ENCODE results near the gene PRKCD. TPM values are rescaled to one million over a fixed set of nuclear protein-coding genes. Genes with fewer than 3 reads are reported as not detected.

The PRKCD gene
- polyA plus RNA-seq, 3 donors = 123 to 329 (median 158) TPM

DNA sequence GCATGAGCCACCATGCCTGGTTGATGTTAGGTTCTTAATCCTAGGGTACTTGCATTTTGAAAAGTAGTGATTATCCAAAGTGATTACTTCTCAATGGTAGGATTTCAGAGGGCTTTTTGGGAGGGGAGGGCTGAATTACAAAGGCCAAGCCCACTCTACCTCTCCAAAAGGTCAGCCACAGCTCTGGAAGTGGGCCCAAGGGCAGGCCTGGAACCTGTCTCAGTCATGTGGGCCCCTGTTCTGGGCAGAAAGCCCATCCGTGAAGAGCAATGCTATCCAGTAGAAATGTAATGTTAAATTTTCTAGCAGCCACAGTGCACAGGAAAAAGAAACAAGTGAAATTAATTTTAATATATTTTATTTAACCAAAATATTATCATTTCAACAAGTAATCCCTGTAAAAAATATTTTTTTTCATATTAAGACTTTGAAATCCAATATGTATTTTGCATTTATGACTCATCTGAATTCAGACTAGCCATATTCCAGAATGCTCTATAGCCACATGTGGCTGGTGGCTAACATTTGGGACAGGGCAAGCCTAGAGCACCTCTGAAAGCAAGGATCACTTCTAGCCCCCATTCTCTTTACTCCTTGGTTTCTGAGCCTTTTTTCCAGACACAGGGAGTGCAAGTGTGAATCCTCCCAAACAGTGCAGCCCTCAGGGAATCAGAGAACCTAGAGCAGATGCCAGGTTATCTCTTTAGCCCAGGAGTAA lies 47.6 kb upstream of the PRKCD start:
- Mint-ChIP-seq H3K27me3 (ENCODE audit: low read depth in 3 of 3) (no peaks in the 10 kb centered on the region), H3K4me3 (no peak overlapping the region), H3K27ac (peak overlapping the region in 2 of 7 donors; percentile 32 to 38), H3K36me3 (peaks cover 31 to 53% of the 10 kb centered on the region in 2 donors), H3K9me3 (no peaks in the 10 kb centered on the region), H3K4me1 (peaks cover 18% of the 10 kb centered on the region)
- Histone ChIP-seq H3K79me2 (ENCODE audit: insufficient read depth, low read length) (no peaks in the 10 kb centered on the region), H3K36me3 (replicated peaks in 1 of 2; ENCODE audit: control insufficient read depth in 1 of 2, insufficient read depth in 2 of 2, low read length in 2 of 2) (peaks cover 21 to 35% of the 10 kb centered on the region in 2 donors), H2AFZ (ENCODE audit: insufficient read depth, low read depth, low read length, poor library complexity, severe bottlenecking) (no peak overlapping the region), H3K27me3 (ENCODE audit: control insufficient read depth in 2 of 2, insufficient read depth in 2 of 2, low read length in 2 of 2) (no peaks in the 10 kb centered on the region), H3K27ac (ENCODE audit: low read depth in 1 of 2, low read length in 2 of 2) (no peak overlapping the region), H3K9ac (ENCODE audit: insufficient read depth, low read length, poor library complexity, severe bottlenecking) (no peak overlapping the region), H3K9me3 (replicated peaks in 1 of 2; ENCODE audit: control insufficient read depth in 1 of 2, insufficient read depth in 1 of 2, low read length in 2 of 2) (no peaks in the 10 kb centered on the region), H3K4me3 (replicated peaks in 1 of 3; ENCODE audit: low read depth in 2 of 3, low read length in 3 of 3) (no peak overlapping the region), H4K20me1 (ENCODE audit: insufficient read depth, low read length) (peaks cover 22% of the 10 kb centered on the region), H3K4me2 (replicated peaks; ENCODE audit: extremely low read depth, low read length, poor library complexity, severe bottlenecking) (no peak overlapping the region), H3K4me1 (ENCODE audit: control insufficient read depth in 1 of 2, insufficient read depth in 2 of 2, low read length in 2 of 2) (peaks cover 39 to 41% of the 10 kb centered on the region in 2 donors)
- TF ChIP-seq, protein P1, sequence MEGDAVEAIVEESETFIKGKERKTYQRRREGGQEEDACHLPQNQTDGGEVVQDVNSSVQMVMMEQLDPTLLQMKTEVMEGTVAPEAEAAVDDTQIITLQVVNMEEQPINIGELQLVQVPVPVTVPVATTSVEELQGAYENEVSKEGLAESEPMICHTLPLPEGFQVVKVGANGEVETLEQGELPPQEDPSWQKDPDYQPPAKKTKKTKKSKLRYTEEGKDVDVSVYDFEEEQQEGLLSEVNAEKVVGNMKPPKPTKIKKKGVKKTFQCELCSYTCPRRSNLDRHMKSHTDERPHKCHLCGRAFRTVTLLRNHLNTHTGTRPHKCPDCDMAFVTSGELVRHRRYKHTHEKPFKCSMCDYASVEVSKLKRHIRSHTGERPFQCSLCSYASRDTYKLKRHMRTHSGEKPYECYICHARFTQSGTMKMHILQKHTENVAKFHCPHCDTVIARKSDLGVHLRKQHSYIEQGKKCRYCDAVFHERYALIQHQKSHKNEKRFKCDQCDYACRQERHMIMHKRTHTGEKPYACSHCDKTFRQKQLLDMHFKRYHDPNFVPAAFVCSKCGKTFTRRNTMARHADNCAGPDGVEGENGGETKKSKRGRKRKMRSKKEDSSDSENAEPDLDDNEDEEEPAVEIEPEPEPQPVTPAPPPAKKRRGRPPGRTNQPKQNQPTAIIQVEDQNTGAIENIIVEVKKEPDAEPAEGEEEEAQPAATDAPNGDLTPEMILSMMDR (IDR thresholded peaks at IDR 0.05) = no peak
- intact Hi-C loops (cut with micrococcal nuclease) = loop anchor here (1.0 to 10.0 kb wide), 3 partner anchors 51 to 84 kb away; partner anchors contain the start of gene PRKCD (in 1 of the 2)
- no peak for DNase-seq
- no CpG with 5 or more reads among the region's 1 CpG for WGBS (ENCODE audit: insufficient coverage)

DNA sequence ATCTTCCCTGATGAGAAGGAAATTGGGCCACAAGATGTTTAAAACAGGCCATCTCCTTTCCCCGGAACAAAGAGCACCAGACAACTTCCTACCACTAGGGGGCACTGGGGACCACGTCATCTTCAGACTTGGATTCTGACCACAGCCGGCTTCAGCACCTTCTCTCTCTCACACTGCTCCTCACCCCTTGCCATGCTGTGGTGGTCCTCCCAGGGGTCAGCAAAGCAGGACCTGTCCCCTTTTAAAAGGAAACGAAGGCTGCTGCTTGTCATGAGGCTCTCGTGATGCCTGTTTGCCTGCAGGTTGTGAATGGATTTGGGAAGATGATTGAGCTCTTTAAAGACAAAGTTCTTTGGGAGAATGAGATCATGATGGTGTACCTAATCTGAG lies 47.0 kb upstream of the PRKCD start:
- peaks cover 15% of the 10 kb centered on the region for H3K4me1 Mint-ChIP-seq
- H3K9me3 Mint-ChIP-seq = no peaks in the 10 kb centered on the region
- intact Hi-C loops (cut with micrococcal nuclease) = loop anchor here (1.0 to 10.0 kb wide), 3 partner anchors 51 to 83 kb away; partner anchors contain the start of gene PRKCD (in 1 of the 2)
- peaks cover 33 to 53% of the 10 kb centered on the region in 2 donors for H3K36me3 Mint-ChIP-seq
- Histone ChIP-seq H3K27me3 (ENCODE audit: control insufficient read depth in 2 of 2, insufficient read depth in 2 of 2, low read length in 2 of 2) (no peaks in the 10 kb centered on the region), H4K20me1 (ENCODE audit: insufficient read depth, low read length) (peaks cover 22% of the 10 kb centered on the region), H3K4me3 (replicated peaks in 1 of 3; ENCODE audit: low read depth in 2 of 3, low read length in 3 of 3) (peak overlapping the region in 1 of 3 experiments; percentile 13), H3K79me2 (ENCODE audit: insufficient read depth, low read length) (no peaks in the 10 kb centered on the region), H3K4me2 (replicated peaks; ENCODE audit: extremely low read depth, low read length, poor library complexity, severe bottlenecking) (peak overlapping the region; percentile 10), H3K4me1 (ENCODE audit: control insufficient read depth in 1 of 2, insufficient read depth in 2 of 2, low read length in 2 of 2) (peaks cover 37 to 38% of the 10 kb centered on the region in 2 donors), H3K9me3 (replicated peaks in 1 of 2; ENCODE audit: control insufficient read depth in 1 of 2, insufficient read depth in 1 of 2, low read length in 2 of 2) (no peaks in the 10 kb centered on the region), H3K36me3 (replicated peaks in 1 of 2; ENCODE audit: control insufficient read depth in 1 of 2, insufficient read depth in 2 of 2, low read length in 2 of 2) (peaks cover 25 to 41% of the 10 kb centered on the region in 2 donors), H2AFZ (ENCODE audit: insufficient read depth, low read depth, low read length, poor library complexity, severe bottlenecking) (no peak overlapping the region), H3K9ac (ENCODE audit: insufficient read depth, low read length, poor library complexity, severe bottlenecking) (no peak overlapping the region), H3K27ac (ENCODE audit: low read depth in 1 of 2, low read length in 2 of 2) (peak overlapping the region in 1 of 2 donors; percentile 70)
- DNase-seq = peak; percentile 77 to 85 (median 81)
- WGBS (ENCODE audit: insufficient coverage) = 0% methylated on average over 3 of the region's 5 CpGs
- no peak overlapping the region for H3K4me3 Mint-ChIP-seq
- no peaks in the 10 kb centered on the region for H3K27me3 Mint-ChIP-seq (ENCODE audit: low read depth in 3 of 3)
- H3K27ac Mint-ChIP-seq = no peak overlapping the region
- TF ChIP-seq, protein P1 (IDR thresholded peaks at IDR 0.05) = peak; percentile 95
